HEK293 (cell line): Measurements from ENCODE around the gene ZCWPW1.

Experiments used
- CTCF ChIA-PET: fragments of 350-600 bp; formaldehyde crosslinking; extraction: SDS; loops from one replicate; lab custom pipeline; 2021; ENCODE audit warnings: antibody characterized with exemption; lab: Yijun Ruan, JAX
- POLR2A ChIA-PET: fragments of 300-600 bp; formaldehyde crosslinking; extraction: SDS; loops from one replicate; lab custom pipeline; 2020; ENCODE audit warnings: antibody characterized with exemption, inconsistent platforms; lab: Yijun Ruan, JAX
- H3K27ac ChIP-seq: fragments of 200-500 bp; sonication (Bioruptor generic); 2 replicates; pipeline ENCODE4 v1.5.1; 2014; ENCODE audit warnings: low read depth, low read length, control low read depth, inconsistent platforms; ENCODE audit errors: extremely low read depth
- H3K36me3 ChIP-seq, 2 experiments: fragments of 200-500 bp in 1 of 2; sonication (Bioruptor generic) in 1 of 2; 1 replicate in 1 of 2; 2 replicates in 1 of 2; pipeline ENCODE4 v1.5.1; 2014 to 2017; ENCODE audit warnings: inconsistent platforms in 2 of 2, low read length in 2 of 2; ENCODE audit not compliant: control insufficient read depth in 2 of 2, insufficient read depth in 1 of 2
- H3K4me1 ChIP-seq: fragments of 200-500 bp; sonication (Bioruptor generic); 2 replicates; pipeline ENCODE4 v1.5.1; 2014; ENCODE audit warnings: mild to moderate bottlenecking, low read length, inconsistent platforms; ENCODE audit not compliant: control insufficient read depth, insufficient read depth
- H3K4me3 ChIP-seq: 2 replicates; pipeline ENCODE4 v1.5.1; 2011; ENCODE audit warnings: low read depth, mild to moderate bottlenecking, control low read depth, low read length, moderate library complexity
- H3K9me3 ChIP-seq: fragments of 200-500 bp; sonication (Bioruptor generic); 2 replicates; pipeline ENCODE4 v1.5.1; 2014; ENCODE audit warnings: low read depth, low read length, inconsistent platforms; ENCODE audit not compliant: control insufficient read depth, insufficient read depth
- EGR2 ChIP-seq: fragments of 450-650 bp; formaldehyde crosslinking; IDR thresholded peaks from 2 replicates; pipeline ENCODE4 v1.5.1; 2016; ENCODE audit warnings: low read depth, missing biosample characterization, missing genetic modification characterization
- KLF1 ChIP-seq: fragments of 450-650 bp; formaldehyde crosslinking; IDR thresholded peaks from 2 replicates; pipeline ENCODE4 v1.5.1; 2016; ENCODE audit warnings: missing biosample characterization, missing genetic modification characterization
- PATZ1 ChIP-seq: fragments of 450-650 bp; formaldehyde crosslinking; IDR thresholded peaks from 2 replicates; pipeline ENCODE4 v1.5.1; 2016; ENCODE audit warnings: missing biosample characterization, missing genetic modification characterization
- REPIN1 ChIP-seq: fragments of 450-650 bp; formaldehyde crosslinking; IDR thresholded peaks from 2 replicates; pipeline ENCODE4 v1.5.1; 2017; ENCODE audit warnings: missing biosample characterization, missing genetic modification characterization, low read depth
- SCRT1 ChIP-seq: fragments of 450-650 bp; formaldehyde crosslinking; IDR thresholded peaks from 2 replicates; pipeline ENCODE4 v1.5.1; 2016; ENCODE audit warnings: missing biosample characterization, missing genetic modification characterization, borderline replicate concordance
- SP2 ChIP-seq: fragments of 450-650 bp; formaldehyde crosslinking; IDR thresholded peaks from 2 replicates; pipeline ENCODE4 v1.5.1; 2016; ENCODE audit warnings: missing biosample characterization, missing genetic modification characterization
- SP7 ChIP-seq: fragments of 450-650 bp; formaldehyde crosslinking; IDR thresholded peaks from 2 replicates; pipeline ENCODE4 v1.5.1; 2016; ENCODE audit warnings: missing biosample characterization, missing genetic modification characterization
- YY2 ChIP-seq: fragments of 450-650 bp; formaldehyde crosslinking; IDR thresholded peaks from 2 replicates; pipeline ENCODE4 v1.5.1; 2016; ENCODE audit warnings: missing biosample characterization, missing genetic modification characterization
- ZBTB26 ChIP-seq: fragments of 450-650 bp; formaldehyde crosslinking; optimal IDR thresholded peaks from 2 replicates; pipeline ENCODE3; 2016; ENCODE audit warnings: missing biosample characterization, mild to moderate bottlenecking, missing genetic modification characterization
- ZBTB44 ChIP-seq: fragments of 450-650 bp; IDR thresholded peaks from 2 replicates; pipeline ENCODE4 v1.5.1; 2018; ENCODE audit warnings: missing biosample characterization, mild to moderate bottlenecking, missing genetic modification characterization
- ZFHX2 ChIP-seq: fragments of 450-650 bp; formaldehyde crosslinking; conservative IDR thresholded peaks from 2 replicates; pipeline ENCODE4 v1.5.1; 2016; ENCODE audit warnings: missing biosample characterization, missing genetic modification characterization
- ZFP69B ChIP-seq: fragments of 450-650 bp; formaldehyde crosslinking; IDR thresholded peaks from 2 replicates; pipeline ENCODE4 v1.5.1; 2016; ENCODE audit warnings: missing biosample characterization, missing genetic modification characterization
- ZNF146 ChIP-seq: fragments of 450-650 bp; formaldehyde crosslinking; IDR thresholded peaks from 2 replicates; pipeline ENCODE4 v1.5.1; 2016; ENCODE audit warnings: missing biosample characterization, missing genetic modification characterization
- ZNF26 ChIP-seq: fragments of 450-650 bp; formaldehyde crosslinking; IDR thresholded peaks from 2 replicates; pipeline ENCODE4 v1.5.1; 2016; ENCODE audit warnings: missing biosample characterization, missing genetic modification characterization
- ZNF280D ChIP-seq: fragments of 450-650 bp; formaldehyde crosslinking; IDR thresholded peaks from 2 replicates; pipeline ENCODE4 v1.5.1; 2016; ENCODE audit warnings: missing biosample characterization, missing genetic modification characterization
- ZNF398 ChIP-seq: fragments of 450-650 bp; formaldehyde crosslinking; IDR thresholded peaks from 2 replicates; pipeline ENCODE4 v1.5.1; 2017; ENCODE audit warnings: missing biosample characterization, missing genetic modification characterization
- ZNF473 ChIP-seq: fragments of 450-650 bp; formaldehyde crosslinking; IDR thresholded peaks from 2 replicates; pipeline ENCODE4 v1.5.1; 2017; ENCODE audit warnings: missing biosample characterization, missing genetic modification characterization
- ZNF529 ChIP-seq: fragments of 450-650 bp; formaldehyde crosslinking; IDR thresholded peaks from 2 replicates; pipeline ENCODE4 v1.5.1; 2017; ENCODE audit warnings: missing genetic modification characterization, missing biosample characterization; ENCODE audit not compliant: insufficient replicate concordance
- ZNF76 ChIP-seq: fragments of 450-650 bp; formaldehyde crosslinking; IDR thresholded peaks from 2 replicates; pipeline ENCODE4; 2016; ENCODE audit warnings: low read depth, missing biosample characterization, missing genetic modification characterization, borderline replicate concordance
- ZSCAN16 ChIP-seq: fragments of 450-650 bp; formaldehyde crosslinking; IDR thresholded peaks from 2 replicates; pipeline ENCODE4 v1.5.1; 2016; ENCODE audit warnings: missing biosample characterization, missing genetic modification characterization
- ZSCAN30 ChIP-seq: fragments of 450-650 bp; IDR thresholded peaks from 2 replicates; pipeline ENCODE4 v1.5.1; 2018; ENCODE audit warnings: missing biosample characterization, mild to moderate bottlenecking, missing genetic modification characterization, moderate library complexity
- ZSCAN5A ChIP-seq: fragments of 450-650 bp; formaldehyde crosslinking; IDR thresholded peaks from 2 replicates; pipeline ENCODE4 v1.5.1; 2016; ENCODE audit warnings: missing biosample characterization, missing genetic modification characterization

ZCWPW1 gene

GRCh38 chr7:100371561-100372171, 56.8 kb downstream of the ZCWPW1 start:
- TF ChIP-seq SP7, result no peak
- TF ChIP-seq SP2 (tag by site-specific recombination), result peak; percentile 25; the same call in 1 of the 2 replicates
- TF ChIP-seq REPIN1 (tag by site-specific recombination), result no peak
- no peak for TF ChIP-seq SCRT1 (tag by site-specific recombination)
- TF ChIP-seq EGR2, result peak; percentile 89
- peak; percentile 25; the same call in 1 of the 2 replicates for TF ChIP-seq PATZ1 (tag by site-specific recombination)
- peak; percentile 94 for TF ChIP-seq ZFHX2 (tag by site-specific recombination)
- no peak for TF ChIP-seq ZSCAN30
- no peak for TF ChIP-seq KLF1
- no peak for TF ChIP-seq ZSCAN16
- POLR2A ChIA-PET, result no interaction called here
- no peaks in the 10 kb centered on the region for H3K4me1 ChIP-seq
- no peaks in the 10 kb centered on the region for H3K9me3 ChIP-seq
- peaks cover 0 to 10% of the 10 kb centered on the region in 2 experiments; a peak in 2 of 3 replicates for H3K36me3 ChIP-seq
- no peak overlapping the region for H3K4me3 ChIP-seq
- CTCF ChIA-PET, result interaction anchor here (0.6 to 1.1 kb wide), 3 partner anchors 36 to 241 kb away, joined by 3 to 4 read pairs (median 3); partner anchors contain the start of gene MEPCE
- 0 out of 2 replicates have a peak overlapping the region, but pooled peaks have one; percentile 33 for H3K27ac ChIP-seq

- Histone ChIP-seq H3K4me3 (no peak overlapping the region), H3K9me3 (no peaks in the 10 kb centered on the region), H3K36me3 (peaks cover 0 to 10% of the 10 kb centered on the region in 2 experiments; a peak in 2 of 3 replicates), H3K27ac (no peak overlapping the region), H3K4me1 (no peaks in the 10 kb centered on the region)
- ChIA-PET CTCF (no interaction called here), POLR2A (no interaction called here)
- TF ChIP-seq YY2 (no peak), ZNF473 (tag by site-specific recombination) (no peak), ZNF26 (tag by site-specific recombination) (no peak), ZNF398 (tag by site-specific recombination) (no peak), ZFP69B (tag by site-specific recombination) (no peak), ZNF146 (tag by site-specific recombination) (no peak), ZBTB44 (tag by site-specific recombination) (no peak), ZSCAN5A (tag by site-specific recombination) (no peak), ZNF529 (tag by site-specific recombination) (no peak), ZBTB26 (tag by site-specific recombination) (no peak), ZNF280D (tag by site-specific recombination) (no peak), ZNF76 (tag by site-specific recombination) (no peak)
These were observed 57.8 kb downstream of the ZCWPW1 start for GRCh38 chr7:100370746-100371145.
